AML-193 (cell line): Measurements from ENCODE around the gene GPR65.

Experiments
- DNase-seq, 2 experiments: peaks; one replicate each; lab custom pipeline; 2025; lab: John Stamatoyannopoulos, UW

GPR65 gene, protein sequence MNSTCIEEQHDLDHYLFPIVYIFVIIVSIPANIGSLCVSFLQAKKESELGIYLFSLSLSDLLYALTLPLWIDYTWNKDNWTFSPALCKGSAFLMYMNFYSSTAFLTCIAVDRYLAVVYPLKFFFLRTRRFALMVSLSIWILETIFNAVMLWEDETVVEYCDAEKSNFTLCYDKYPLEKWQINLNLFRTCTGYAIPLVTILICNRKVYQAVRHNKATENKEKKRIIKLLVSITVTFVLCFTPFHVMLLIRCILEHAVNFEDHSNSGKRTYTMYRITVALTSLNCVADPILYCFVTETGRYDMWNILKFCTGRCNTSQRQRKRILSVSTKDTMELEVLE

DNA sequence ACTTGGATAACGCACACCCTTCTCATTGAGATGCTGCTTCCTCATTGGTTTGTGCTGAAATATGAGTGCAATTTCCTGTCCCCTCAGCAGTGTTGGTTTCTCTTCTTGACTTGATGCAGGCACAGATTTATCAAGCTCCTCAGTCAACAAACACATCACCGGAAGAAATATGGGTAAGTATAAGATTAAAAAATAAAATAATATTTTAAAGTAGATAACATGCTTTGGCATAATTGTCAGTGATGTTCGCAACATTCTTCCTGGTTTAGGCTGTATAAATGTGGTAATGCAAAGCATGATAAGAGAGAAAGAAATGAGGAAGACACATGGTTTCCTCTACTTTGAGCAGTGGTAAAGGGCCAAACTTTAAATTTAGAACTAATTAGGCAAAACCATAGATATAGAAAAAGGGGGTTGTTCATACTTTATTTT lies at the start of gene GPR65:
GPR65 (plus strand) TSS at position 86 of the 432 bp plus-strand sequence. CDS start 5,713 bp downstream, outside the sequence.
- peak; percentile 47 to 66 for DNase-seq

GRCh38 chr14:87955501-87955900 lies 49.4 kb upstream of the GPR65 start:
- no peak for DNase-seq

DNA sequence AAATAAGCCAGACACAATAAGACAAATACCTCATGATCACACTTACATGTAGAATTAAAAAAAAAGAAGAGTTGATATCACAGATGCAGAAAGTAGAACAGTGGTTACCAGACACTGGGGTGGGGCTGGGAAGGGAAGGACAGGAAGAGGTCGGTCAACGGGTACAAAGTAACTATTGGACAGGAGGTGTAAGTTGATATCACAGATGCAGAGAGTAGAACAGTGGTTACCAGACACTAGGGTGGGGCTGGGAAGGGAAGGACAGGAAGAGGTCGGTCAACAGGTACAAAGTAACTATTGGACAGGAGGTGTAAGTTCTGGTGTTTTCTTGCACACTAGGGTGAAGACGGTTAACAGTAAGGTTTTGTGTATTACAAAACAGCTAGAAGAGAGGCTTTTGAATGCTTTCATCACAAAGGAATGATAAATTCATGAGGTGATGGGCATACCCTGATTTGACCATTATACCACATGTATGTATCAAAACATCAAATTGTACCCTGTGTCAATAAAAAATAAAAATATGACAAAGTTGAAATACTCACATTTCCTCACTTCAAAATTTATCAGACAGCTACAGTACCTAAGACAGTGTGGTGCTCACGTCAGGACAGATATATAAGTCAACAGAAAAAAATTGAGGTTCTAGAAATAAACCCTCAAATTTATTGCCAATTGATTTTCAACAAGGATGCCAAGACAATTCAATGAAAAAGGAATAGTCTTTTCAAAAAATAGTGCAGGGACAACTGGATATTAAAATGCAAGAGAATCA lies 44.7 kb upstream of the GPR65 start:
- no peak for DNase-seq

DNA sequence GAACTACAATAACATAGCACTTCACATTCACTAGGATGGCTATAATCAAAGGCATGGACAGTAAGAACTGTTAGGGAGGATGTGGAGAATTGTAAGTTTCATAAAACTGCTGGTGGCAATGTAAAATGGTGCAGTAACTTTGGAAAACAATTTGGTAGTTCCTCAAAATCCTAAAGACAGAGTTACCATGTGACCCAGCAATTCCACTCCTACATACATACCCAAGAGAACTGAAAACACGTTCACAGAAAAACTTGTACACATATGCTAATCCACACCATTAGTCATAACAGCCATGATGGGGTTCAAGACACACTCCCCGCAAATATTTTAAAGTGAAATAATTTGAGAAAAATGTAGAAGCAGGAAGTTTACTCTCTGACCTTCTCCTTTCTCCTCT lies 43.7 kb upstream of the GPR65 start:
- DNase-seq: no peak

DNA sequence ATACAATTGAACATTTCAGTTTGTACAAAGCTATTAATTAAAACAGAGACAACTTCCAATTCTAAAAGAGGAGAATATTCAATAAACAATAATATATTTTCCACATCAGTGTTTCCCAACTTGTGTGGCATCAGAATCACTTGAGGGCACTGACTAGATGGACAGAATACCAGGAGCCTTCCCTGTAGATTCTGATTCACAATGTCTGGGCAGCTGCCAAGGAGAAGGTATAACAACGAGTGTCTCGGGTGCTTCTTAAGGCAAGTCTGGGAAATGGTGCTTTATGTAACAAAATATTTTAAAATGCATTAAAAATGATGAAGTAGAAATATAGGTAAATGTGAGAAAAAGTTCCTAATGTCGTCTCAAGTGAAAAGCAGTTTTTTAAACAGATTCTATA lies 38.1 kb upstream of the GPR65 start:
- DNase-seq: no peak

DNA sequence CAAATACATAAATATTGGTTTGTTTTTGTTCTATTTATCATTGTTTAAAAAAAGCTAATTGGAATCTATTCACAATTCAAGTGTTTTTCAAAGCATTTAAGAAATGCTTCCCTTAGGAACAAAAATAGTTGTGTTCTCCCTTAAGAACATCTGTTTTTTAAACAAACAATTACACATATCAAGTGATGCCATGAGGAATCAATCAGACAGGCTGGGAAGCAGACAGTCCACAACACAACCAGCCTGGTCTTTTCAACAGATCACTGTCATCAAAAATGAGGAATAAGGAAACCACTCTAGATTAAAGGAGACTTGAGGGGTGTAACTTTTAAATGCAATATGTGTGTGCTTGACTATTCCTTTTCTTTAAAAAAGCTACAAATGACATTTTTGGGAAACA lies 37.4 kb upstream of the GPR65 start:
- DNase-seq: no peak

DNA sequence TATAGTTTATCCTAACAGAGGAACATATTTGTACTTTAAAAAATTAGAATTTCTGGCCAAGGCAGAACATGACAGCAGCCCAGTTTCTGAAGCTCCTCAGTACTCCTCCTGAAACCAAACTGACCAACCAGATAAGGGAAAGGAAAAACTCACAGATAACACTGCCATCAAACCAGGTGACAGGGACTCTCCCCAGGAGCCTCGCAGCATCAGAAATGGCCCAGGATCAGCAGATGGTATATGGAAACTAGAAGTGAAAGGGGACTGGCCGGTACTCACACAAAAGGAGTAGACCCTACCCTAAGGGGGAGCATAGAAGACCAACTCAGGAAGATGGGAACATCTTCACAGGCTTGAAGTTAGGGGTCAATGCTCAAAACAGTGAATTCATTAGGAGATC lies 33.9 kb upstream of the GPR65 start:
- no peak for DNase-seq

DNA sequence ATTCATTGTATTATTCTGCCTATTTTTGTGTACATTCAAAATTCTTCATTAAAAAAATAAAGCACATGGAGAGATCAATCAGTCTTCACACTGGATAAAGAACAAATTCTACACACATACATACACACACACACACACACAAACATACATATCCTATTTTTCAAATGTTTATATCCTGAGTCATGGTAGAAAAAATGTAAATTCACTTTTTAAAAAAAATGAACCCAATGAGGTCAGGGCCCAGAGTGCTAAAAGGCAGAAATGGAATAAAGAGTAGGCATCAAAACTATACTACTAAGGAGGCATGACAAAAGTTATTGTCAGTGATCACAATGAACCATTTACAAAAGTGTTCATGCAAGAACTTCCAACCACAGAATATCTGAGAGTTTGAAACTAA lies 29.3 kb upstream of the GPR65 start:
- DNase-seq: no peak

DNA sequence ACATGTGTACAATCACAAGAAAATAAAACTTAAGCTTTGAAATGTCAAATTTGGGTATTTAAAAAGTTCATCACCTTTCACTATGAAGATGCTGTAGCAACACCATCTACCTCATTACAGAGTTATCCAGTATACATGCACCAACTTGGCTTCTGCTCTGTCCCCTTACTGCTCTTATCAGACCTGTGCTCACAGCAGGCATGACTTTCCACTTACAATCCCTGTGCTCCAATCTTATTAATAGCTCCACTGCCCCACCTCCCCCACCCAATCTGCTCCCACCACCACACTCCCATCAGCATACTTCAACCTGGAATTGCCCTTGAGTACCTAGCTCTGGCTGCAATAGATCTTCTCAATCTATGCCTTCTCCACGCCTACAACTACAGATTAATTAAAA lies 25.2 kb upstream of the GPR65 start:
- DNase-seq: no peak

DNA sequence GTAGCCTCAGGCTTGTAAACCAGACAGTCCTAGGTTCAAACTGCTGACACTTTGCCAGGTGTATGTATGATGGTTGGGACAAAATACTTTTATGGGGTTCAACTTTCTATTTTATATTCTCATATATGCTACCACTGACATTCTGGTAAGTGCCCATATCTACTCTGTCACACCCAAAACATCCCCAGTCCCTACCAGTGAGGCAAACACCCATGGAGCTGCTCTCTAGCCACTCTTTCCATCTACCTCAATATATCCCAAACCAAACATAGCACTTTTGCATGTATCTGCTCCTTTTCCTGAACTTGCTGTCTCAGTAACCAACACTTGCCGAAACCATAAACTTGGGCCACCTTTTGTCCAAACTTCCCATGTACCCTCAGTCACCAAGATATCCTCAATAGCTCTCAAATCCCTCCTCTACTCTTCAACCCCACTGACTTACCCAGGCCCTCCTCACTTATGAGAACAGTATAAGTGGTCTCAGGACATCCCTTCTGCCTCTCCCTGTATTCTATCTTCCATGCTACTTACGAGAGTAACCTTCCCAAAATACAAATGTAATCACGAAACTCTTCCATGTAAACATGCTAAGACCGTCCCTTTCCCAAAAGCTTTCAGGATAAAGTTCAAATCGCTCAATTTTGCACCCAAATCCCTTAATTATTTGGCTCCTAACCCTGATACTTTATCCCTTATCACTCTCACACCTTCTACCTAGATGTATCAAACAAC lies 15.5 kb upstream of the GPR65 start:
- DNase-seq: no peak

DNA sequence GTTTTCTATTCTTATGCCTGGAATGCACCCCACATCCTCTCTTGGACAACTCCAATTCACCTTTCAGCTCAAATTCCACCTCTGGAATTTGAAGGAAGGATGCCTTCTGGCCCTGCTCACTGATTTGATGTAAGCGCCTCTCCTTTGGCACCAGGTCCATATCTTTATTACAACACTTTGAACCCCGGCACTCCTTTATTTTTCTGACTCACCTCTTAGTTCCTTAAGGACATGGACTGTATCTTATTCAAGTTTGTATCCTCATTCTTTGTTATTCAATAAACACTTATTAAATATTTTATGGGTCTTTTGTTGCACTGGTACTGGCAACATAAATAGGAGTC lies 15.0 kb upstream of the GPR65 start:
- DNase-seq: no peak

- DNase-seq: peak; percentile 28
These were observed 14.3 kb upstream of the GPR65 start for GRCh38 chr14:87990682-87991081.

DNA sequence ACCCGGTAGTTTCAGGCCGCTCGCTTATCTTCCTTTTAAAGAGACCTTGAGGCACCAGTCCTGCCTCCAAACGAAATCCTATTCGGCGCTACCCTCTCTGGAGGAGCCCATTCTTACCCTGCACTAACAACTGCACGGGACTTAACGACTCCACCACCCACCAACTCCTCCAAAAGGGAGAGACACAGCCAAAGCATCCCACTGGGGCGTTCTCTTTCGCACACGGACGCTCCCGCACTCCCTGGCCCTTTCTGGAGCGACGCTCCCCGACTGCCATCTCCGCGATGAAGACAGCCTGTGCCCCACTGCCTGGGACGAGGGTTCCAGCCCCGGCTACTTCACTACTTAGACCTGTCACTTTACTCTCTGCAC lies 12.6 kb upstream of the GPR65 start:
- no peak for DNase-seq

- DNase-seq: peak; percentile 67 to 82
These were observed 12.0 kb upstream of the GPR65 start, which contains the start of gene GALC for GRCh38 chr14:87992718-87993628. TSS of gene GALC (minus strand) at chr14:87993182. CDS start at chr14:87993164, 18 bp downstream.

GRCh38 chr14:87994974-87995373 lies 10.0 kb upstream of the GPR65 start:
- DNase-seq: no peak

GRCh38 chr14:87995500-87996290 lies 9.2 kb upstream of the GPR65 start:
- peak; percentile 32 to 42 for DNase-seq

DNA sequence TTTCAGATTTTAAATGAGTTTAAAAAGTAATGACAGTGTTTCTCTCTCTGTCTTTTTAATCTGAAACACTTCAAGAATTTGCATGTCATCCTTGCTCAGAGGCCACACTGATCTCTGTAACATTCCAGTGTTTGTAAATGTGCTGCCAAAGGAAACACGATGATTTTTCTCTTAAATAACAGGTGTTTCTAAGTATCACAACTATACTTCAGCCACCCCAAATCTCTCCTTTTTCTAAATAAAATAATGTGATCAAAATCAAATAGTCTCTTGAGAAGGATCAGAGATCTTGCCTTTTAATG lies 8.7 kb upstream of the GPR65 start:
- no peak for DNase-seq

DNA sequence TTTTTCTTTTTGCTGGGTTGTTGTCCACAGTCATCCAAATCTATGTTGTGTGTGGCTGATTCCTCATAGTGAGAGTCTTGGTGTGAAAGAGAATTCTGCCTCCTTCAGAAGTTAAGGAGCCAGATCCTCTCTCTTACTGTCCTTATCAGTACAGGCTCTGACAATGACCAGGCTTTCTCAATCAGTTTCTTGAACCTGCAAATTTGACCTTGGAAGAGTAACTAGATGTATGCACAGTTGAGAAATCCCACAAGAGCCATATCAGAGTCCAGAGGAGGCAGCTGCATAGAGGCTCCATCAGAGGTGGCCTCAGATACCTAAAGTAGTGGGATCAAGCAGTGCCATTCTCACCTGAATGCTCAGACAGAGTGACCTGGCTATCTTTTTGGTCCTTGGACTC lies 6.5 kb upstream of the GPR65 start:
- DNase-seq: no peak

GRCh38 chr14:87999277-87999676 lies 5.7 kb upstream of the GPR65 start:
- DNase-seq: peak; percentile 65 to 68

DNA sequence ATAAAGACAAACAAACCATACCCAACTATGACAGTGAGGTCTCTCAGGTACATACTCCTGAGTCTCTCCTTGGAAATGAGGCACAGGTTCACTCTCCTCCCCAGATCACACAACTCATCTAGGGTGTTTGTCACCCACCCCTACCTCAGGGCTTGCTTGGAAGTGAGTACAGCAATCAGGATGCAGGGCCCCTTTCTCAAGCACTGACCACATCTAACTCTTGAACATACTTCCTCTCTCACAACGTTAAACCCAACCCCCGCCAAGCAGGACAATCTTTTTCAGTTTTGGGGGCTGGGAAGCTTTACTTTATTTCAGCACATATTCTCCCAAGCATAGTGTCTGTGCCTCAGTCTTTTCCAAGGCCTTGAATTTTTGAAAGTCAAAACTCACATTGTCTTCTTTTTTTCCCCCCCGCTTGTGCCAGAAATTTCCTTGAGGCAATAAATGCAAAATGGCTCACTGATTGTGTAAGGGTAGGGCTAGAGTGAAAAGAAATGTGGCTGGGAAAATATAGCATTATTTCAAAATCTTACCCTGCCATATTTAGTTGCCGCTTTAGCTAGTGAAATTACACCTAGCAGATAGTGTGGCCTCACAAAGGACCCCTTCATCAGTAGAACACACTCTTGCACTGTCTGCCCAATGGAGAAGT lies 2.4 kb upstream of the GPR65 start:
- DNase-seq: peak; percentile 70 to 74

DNA sequence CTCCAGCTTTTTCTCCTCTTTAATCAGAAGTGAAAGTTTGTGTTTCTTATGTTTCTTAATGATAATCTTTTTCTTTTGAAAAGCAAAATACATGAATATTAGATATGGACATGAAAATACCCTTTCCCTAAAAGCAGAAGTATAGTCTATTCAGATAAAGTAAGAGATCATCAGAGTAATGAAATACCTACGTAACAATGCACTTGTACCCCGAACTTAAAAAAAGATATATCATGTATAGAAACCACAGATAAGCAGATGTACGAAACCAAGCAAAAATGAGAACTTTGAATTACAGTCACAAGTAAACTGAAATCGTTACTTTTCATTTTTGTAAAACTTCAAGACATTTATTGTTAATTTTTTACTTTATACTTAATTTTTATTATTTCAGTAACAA lies 1.5 kb upstream of the GPR65 start:
- no peak for DNase-seq
